Measurements from ENCODE around the gene MAPKBP1.

MAPKBP1 gene

DNA sequence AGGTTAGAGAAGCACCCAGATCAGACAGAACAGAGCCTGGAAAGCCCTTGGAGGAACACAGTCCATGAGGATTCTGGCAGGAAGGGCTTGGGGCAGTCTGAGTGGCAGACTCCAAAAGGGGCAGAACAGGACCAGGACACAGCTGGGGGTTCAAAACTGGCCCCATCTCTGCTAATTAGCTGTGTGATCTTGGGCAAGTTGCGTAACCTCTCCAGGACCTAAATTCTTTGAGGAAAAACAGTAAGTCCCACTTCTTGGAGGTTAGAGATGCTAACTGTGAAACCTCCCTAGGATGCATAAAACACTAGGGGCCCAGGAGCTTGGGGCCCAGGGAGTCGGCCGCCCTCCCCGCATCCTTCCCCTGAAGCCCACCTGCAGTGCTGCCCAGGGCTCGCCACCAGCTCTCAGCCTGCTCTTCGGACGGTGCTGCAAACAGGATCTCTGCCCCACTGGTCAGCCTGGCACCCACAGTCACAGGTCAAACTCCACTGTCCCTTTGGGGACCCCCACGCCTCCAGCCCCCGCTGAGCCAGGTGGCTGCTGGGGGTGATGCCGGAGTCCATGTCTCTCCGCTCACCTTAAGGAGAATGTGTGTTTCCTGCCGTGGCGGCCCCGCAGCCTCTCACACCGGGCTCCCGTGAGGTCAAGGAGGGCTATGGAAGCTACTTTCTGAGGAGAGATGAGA, 76.3 kb downstream of the MAPKBP1 start:
- DNase-seq (ENCODE audit: low spot score), result no peak

GRCh38 chr15:41851167-41851523, 76.9 kb downstream of the MAPKBP1 start:
- no peak for DNase-seq (ENCODE audit: low spot score)

- no peak for DNase-seq (ENCODE audit: low spot score)
These were observed 77.6 kb downstream of the MAPKBP1 start for GRCh38 chr15:41851755-41852370.

GRCh38 chr15:41852736-41853590, 78.7 kb downstream of the MAPKBP1 start:
- DNase-seq (ENCODE audit: low spot score), result no peak

DNA sequence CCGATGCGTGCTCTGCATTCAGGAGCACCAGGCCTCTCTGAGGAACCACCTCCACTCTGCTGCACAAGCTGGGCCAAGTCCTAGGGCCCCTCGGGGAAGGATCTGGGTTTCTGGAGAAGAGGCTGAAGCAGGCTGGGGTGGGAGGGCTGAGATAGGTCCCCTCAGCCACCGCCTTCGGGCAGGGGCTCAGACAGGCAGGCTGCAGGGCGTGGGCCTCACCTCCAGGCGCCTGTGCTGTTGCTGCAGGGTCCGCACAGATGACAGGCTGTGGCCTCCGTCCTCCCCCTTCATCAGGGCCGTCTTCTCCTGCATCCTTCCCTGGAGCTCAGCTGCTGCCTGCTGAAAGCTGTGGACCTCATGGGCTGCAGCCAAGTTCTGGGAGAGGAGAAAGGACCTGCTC, 79.5 kb downstream of the MAPKBP1 start:
- no peak for DNase-seq (ENCODE audit: low spot score)

DNA sequence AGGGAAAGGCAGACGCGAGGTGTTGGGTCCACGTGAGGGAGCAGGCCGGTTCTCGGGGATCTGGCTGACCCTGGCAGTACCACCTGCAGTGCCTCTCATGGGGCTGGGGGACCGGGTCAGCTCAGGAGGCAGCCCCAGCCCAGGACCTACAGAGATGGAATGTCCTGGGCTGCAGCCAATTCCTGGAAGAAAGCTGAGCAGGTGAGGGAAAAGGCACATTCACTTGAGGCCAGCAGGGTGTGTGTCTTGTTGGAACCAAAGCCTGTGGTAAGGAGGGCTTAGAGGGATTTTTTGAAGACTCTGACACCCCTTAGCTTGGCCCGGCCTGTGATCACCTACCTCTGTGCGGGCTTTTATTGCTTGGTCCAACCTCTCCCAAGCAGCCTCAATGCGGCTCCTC, 80.2 kb downstream of the MAPKBP1 start:
- no peak for DNase-seq (ENCODE audit: low spot score)

GRCh38 chr15:41855261-41855961, 81.1 kb downstream of the MAPKBP1 start:
- no peak for DNase-seq (ENCODE audit: low spot score)

- DNase-seq (ENCODE audit: low spot score), result no peak
These were observed 82.0 kb downstream of the MAPKBP1 start for GRCh38 chr15:41856262-41856661.

- DNase-seq (ENCODE audit: low spot score), result no peak
These were observed 82.4 kb downstream of the MAPKBP1 start for GRCh38 chr15:41856716-41857115.

DNA sequence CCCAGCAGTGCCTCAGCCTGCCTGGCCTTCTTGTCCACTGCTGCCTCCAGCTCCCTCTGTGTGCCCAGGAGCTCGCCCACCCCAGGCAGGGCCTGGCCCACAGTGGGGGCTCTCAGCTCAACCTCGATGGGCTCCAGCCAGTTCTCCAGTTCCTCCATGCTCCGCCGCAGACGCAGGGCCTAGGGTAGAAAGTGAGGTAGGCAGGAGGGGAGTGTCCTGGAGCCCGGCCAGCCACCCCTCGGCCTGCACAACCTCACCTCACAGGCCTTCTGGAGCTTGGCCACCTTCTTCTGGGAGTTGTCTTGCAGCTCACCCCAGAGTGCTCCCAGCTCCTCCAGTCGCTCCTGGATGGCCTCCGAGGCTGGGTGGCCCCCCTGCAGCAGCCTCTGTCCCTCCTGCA, 83.0 kb downstream of the MAPKBP1 start:
- no peak for DNase-seq (ENCODE audit: low spot score)

- DNase-seq (ENCODE audit: low spot score), result no peak
These were observed 84.5 kb downstream of the MAPKBP1 start for GRCh38 chr15:41858756-41859155.

DNA sequence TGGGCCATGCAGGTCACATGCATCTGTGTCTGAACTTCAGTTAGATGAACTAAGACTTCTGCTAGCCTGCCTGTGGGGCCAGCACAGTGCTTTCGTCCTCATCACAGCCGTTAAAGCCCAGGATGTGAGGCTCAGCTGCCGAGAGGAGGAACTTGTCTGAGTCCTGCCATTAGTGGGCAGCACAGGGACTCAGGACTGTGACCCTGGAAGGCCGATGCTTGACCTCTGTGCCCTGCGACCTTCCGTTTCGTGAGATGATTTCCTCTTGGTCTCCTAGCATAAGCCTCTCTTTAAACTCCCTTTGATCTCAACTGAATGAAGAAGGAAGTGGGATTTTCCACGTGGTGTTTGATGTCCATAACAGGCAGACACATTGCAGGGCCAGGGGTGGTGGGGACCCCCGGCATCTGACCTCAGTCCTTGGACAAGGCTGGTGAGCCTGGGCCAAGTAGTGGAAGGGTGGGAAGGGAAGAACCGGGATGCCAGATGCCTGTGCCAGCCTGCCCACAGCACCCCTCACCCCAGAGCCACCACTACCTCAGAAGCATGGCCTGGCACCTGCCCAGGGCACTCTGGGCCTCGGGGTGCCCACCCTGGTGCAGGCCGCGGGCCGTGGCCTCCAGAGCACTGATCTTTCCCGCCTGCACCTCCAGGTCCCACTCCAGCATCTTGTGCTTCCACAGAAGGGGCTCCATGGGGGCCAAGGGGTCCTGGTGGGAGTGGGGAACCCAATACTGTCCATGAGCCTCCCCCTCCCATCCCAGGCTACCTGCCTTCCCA, 86.0 kb downstream of the MAPKBP1 start:
- no peak for DNase-seq (ENCODE audit: low spot score)

DNA sequence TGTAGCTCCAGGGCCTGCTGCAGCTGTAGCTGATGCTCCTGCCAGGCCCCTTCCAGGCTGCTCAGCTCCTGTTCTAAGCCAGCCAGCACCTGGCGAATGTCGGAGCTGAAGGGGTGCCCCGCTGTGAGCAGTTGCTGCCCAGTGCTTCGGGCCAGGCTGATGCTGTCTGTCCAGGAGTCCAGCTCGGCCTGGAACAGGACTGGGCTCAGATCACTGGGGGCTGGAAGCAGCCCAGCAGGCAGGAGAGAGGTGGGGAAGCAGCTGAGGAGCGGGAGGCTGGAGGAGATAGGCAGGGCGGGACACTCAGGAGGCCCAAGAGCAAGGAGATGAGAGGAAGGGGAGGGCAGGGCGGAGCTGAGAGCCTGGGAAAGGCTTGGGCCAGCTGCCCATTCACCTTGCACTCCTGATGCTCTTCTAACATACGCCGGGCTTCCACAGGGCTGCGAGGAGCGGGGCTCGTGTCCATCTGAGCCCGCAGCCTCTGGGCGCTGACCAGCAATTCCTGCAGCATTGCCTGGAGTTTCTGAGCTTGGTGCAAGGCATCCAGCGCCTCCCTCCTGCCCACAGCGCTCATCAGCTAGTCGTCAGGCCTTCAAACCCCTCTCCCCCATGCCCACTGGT, 87.6 kb downstream of the MAPKBP1 start:
- no peak for DNase-seq (ENCODE audit: low spot score)

- no peak for DNase-seq (ENCODE audit: low spot score)
These were observed 88.3 kb downstream of the MAPKBP1 start for GRCh38 chr15:41862515-41863116.

DNA sequence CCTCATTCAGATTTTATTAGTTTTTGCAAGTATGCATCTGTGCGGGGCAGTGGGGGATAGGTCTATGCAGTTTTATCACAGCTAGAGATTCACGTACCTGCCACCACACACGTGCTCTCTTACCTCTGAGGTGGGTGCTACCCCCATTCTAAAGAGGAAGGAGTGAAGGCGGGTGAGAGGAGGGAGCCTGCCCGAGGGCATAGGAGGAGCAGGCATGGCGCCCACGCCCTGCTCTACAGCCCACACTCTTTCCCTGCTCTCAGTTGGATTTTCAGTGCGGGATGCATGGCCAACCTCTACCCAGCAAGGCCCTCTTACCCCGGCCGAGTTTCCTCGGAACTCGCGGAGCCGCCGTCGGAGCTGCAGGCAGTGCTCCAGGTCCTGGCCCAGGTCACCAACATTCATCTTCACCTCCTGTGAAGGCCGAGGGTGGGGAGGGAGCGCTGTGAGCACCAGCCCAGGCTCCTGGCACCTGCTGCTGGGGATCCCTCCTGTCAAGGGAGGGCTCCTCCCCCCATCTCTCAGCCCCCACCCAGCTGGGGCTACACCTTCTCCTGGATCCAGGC, 91.3 kb downstream of the MAPKBP1 start:
- DNase-seq (ENCODE audit: low spot score), result no peak

GRCh38 chr15:41866263-41866703, 92.0 kb downstream of the MAPKBP1 start:
- DNase-seq (ENCODE audit: low spot score), result no peak

- DNase-seq (ENCODE audit: low spot score), result no peak
These were observed 92.7 kb downstream of the MAPKBP1 start for GRCh38 chr15:41866872-41867579.

DNA sequence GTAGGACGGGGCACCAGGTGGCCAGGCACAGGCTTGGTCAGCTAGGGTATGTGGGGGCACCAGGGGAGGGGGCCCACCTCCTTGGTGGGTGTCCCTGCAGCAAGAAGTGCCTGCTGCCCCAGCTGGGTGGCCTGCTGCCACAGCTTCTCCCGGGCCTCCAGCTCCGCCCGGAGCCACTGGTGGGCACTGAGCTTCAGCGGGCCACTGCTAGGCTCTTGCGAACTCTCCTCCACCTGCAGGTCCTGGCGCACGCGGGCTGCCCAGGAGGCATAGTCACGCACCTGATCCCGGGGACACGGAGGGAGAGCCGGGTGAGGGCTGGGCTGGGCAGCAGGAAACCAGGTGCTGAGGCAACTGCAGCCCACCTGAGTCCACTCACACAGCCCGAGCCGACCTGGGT, 94.0 kb downstream of the MAPKBP1 start:
- DNase-seq (ENCODE audit: low spot score), result no peak

GRCh38 chr15:41869770-41870688, 95.7 kb downstream of the MAPKBP1 start:
- no peak for DNase-seq (ENCODE audit: low spot score)

Measured in AG08395 (cell line).